Thyroid gland (tissue), 4 donors: ENCODE data around the gene MRPS24. TPM values are rescaled to one million over a fixed set of nuclear protein-coding genes. Genes with fewer than 3 reads are reported as not detected.

Experiments used
- DNase-seq, 2 donors: peaks; one replicate each; pipeline ENCODE4 v3.0.0-alpha.2; 2019
- H3K27ac ChIP-seq, 3 donors: fragments of 200-600 bp; sonication (generic); 1 replicate in 2 of 3; 2 replicates in 1 of 3; pipeline ENCODE4 v1.5.1; 2016 to 2019; ENCODE audit warnings: mild to moderate bottlenecking in 1 of 3, moderate library complexity in 1 of 3
- H3K27me3 ChIP-seq: fragments of 200-600 bp; sonication (generic); one replicate; pipeline ENCODE4 v1.5.1; 2019
- H3K36me3 ChIP-seq, 2 donors: fragments of 200-600 bp; sonication (generic); one replicate each; pipeline ENCODE4 v1.5.1; 2016 to 2019
- H3K4me1 ChIP-seq, 2 donors: fragments of 200-600 bp; sonication (generic); one replicate each; pipeline ENCODE4 v1.5.1; 2017 to 2019
- H3K4me3 ChIP-seq, 3 donors: fragments of 200-600 bp; sonication (generic); replicated peaks in 1 of 3; 1 replicate in 2 of 3; 2 replicates in 1 of 3; pipeline ENCODE4 v1.5.1; 2016; ENCODE audit warnings: mild to moderate bottlenecking in 1 of 3
- H3K9me3 ChIP-seq: fragments of 200-600 bp; sonication (generic); one replicate; pipeline ENCODE4 v1.5.1; 2017
- POLR2A ChIP-seq, 2 donors: fragments of 450-650 bp; IDR thresholded peaks; one replicate each; pipeline ENCODE4 v1.6.1; 2017; ENCODE audit warnings: antibody characterized with exemption in 2 of 2, mild to moderate bottlenecking in 2 of 2, moderate library complexity in 1 of 2
- whole genome bisulfite sequencing, 2 donors: methylation state at CpG; one replicate each; pipeline ENCODE4 v1.1.5; 2017; 5-methylcytosine and 5-hydroxymethylcytosine counted together
- intact Hi-C: fragments of 100-400 bp; cut with DNase I; formaldehyde crosslinking; loops from one replicate; pipeline ENCODE4 v1.15.1; 2023
- total RNA-seq, 4 donors: library from RNA; depleted of rRNA; stranded (reverse); fragments of >200 nt; gene quantifications; one replicate each; pipeline ENCODE4 v1.2.3, GENCODE V29; 2016
- TF ChIP-seq, protein P1 (sequence below), 6 experiments: fragments of 200-600 bp in 3 of 6; fragments of 450-650 bp in 3 of 6; sonication (generic) in 3 of 6; IDR thresholded peaks; one replicate each; pipeline ENCODE4 v1.5.1; 2016 to 2019; ENCODE audit warnings: antibody characterized with exemption in 6 of 6, mild to moderate bottlenecking in 2 of 6, inconsistent platforms in 1 of 6, moderate library complexity in 1 of 6

The MRPS24 gene
- total RNA-seq, 4 donors from 2014 or later, result 52.2 to 110 (median 88.7) TPM

DNA sequence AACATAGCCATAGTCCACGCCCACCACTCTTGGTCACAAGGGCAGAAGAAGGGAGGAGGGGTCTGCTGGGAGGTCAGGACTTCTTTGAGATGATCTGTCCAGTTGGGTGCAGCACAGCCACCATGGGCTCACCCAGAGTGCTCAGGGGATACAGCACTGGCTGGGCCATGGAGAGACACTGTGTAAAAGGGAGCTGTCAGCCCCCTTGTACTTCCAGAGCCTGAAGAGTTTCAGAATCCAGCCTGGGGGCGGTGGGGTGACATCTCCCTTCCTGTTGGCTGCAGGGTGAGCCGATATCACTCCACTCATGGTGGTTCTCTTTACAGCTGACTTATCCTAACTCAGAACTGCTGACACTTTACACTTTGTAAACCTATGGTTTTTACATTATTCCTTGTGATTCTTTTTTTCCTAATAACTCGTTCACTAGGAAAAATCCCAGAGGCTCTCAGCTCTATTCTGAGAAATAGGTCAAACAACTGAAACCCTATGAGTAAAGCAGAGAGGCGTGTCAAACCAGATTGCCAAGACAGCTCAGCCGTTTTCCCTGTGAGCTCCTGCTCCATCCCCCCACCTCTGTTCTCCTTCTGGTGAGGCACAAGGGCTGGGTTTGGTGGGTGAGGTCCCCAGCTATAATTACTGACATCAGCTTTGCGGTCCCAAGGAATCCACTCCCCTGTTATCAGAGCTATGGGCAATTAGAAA lies 3.2 kb upstream of the MRPS24 start:
- peak in 1 of 2 donors; percentile 18 for DNase-seq
- Histone ChIP-seq H3K4me1 (peaks cover 6 to 21% of the 10 kb centered on the region in 2 donors), H3K27me3 (no peaks in the 10 kb centered on the region), H3K4me3 (no peak overlapping the region), H3K9me3 (no peaks in the 10 kb centered on the region), H3K36me3 (peaks cover 17 to 24% of the 10 kb centered on the region in 2 donors), H3K27ac (peak overlapping the region in 2 of 3 donors; percentile 14 to 40)
- intact Hi-C loops, result no loop called here
- WGBS, 2 donors, result 47 to 49% methylated on average over 6 to 7 of the region's 7 CpGs
- TF ChIP-seq POLR2A (IDR thresholded peaks at IDR 0.05), result no peak
- TF ChIP-seq, protein P1, sequence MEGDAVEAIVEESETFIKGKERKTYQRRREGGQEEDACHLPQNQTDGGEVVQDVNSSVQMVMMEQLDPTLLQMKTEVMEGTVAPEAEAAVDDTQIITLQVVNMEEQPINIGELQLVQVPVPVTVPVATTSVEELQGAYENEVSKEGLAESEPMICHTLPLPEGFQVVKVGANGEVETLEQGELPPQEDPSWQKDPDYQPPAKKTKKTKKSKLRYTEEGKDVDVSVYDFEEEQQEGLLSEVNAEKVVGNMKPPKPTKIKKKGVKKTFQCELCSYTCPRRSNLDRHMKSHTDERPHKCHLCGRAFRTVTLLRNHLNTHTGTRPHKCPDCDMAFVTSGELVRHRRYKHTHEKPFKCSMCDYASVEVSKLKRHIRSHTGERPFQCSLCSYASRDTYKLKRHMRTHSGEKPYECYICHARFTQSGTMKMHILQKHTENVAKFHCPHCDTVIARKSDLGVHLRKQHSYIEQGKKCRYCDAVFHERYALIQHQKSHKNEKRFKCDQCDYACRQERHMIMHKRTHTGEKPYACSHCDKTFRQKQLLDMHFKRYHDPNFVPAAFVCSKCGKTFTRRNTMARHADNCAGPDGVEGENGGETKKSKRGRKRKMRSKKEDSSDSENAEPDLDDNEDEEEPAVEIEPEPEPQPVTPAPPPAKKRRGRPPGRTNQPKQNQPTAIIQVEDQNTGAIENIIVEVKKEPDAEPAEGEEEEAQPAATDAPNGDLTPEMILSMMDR (IDR thresholded peaks at IDR 0.05), result no peak

DNA sequence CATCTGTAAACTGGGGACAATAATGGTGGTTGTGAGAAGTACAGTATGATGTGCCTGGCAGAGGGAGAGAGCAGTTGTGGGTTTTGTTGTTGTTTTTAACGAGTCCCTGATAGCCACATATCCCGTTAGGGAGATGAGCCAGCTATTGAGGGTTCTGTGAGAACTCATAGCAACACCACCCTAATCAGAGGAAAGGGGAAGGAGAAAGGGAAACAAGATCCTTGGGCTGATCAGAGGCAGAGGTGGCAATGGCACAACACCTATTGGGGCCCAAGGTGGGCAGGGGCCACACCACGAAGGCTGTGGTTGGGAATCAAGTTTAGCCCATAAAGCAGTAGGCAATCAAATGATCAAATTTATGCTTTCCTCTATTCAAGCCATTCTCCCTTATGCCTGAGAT lies 1.7 kb upstream of the MRPS24 start:
- no peak overlapping the region for H3K27ac ChIP-seq
- 84 to 90% methylated on average over 3 of the region's 3 CpGs for WGBS, 2 donors
- peaks cover 6 to 21% of the 10 kb centered on the region in 2 donors for H3K4me1 ChIP-seq
- no peak for TF ChIP-seq POLR2A (IDR thresholded peaks at IDR 0.05)
- TF ChIP-seq, protein P1 (IDR thresholded peaks at IDR 0.05), result no peak
- no peak overlapping the region for H3K4me3 ChIP-seq
- no peak for DNase-seq
- H3K27me3 ChIP-seq, result no peaks in the 10 kb centered on the region
- H3K36me3 ChIP-seq, result peaks cover 12 to 22% of the 10 kb centered on the region in 2 donors
- intact Hi-C loops, result no loop called here
- no peaks in the 10 kb centered on the region for H3K9me3 ChIP-seq

DNA sequence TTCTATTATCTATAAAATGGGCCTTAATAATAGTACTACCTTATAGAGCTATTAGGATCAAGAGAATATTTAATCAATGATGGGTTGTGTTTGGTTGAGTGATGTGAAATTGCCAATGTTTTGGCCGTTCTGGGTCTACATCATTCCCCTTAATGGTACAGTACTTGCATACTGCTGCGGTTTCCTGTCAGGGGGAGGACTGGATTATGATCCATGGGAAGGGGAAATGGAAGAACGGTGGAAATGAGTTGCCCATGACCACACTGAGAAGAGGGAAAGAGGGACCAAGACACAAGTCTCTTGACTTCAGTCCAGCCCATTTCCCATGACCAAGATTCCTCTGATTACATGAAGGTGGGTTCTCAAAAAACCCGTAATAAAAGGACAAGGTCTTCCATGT lies 999 bp upstream of the MRPS24 start:
- peak overlapping the region in 2 of 3 donors; percentile 59 to 85 for H3K27ac ChIP-seq
- no peak overlapping the region for H3K4me3 ChIP-seq
- no peaks in the 10 kb centered on the region for H3K27me3 ChIP-seq
- H3K9me3 ChIP-seq, result no peaks in the 10 kb centered on the region
- intact Hi-C loops, result no loop called here
- 84 to 90% methylated on average over 4 of the region's 4 CpGs for WGBS, 2 donors
- DNase-seq, result no peak
- TF ChIP-seq, protein P1 (IDR thresholded peaks at IDR 0.05), result no peak
- no peak for TF ChIP-seq POLR2A (IDR thresholded peaks at IDR 0.05)
- peaks cover 11 to 15% of the 10 kb centered on the region in 2 donors for H3K36me3 ChIP-seq
- H3K4me1 ChIP-seq, result peaks cover 6 to 21% of the 10 kb centered on the region in 2 donors

DNA sequence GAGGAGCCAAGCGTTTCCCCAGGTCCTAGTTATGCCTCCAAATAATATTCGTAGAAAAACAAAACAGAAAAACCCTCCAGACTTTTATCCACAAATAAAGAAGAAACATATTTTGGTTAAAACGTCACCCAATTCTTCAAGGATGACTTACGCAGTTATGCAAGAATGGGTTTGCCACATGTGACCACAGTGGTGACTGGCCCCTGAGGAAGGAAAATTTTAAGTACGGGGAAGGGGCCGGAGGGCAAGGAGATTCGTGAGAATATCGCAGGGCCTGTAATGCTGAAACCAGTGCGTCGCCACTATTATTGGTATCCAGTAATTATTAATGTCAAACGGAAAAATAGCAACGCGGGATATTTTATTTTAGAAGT lies 537 bp upstream of the MRPS24 start:
- DNase-seq, result peak in 1 of 2 donors; percentile 16
- intact Hi-C loops, result no loop called here
- Histone ChIP-seq H3K27ac (peak overlapping the region; percentile 32 to 85 (median 59)), H3K27me3 (no peaks in the 10 kb centered on the region), H3K4me1 (peaks cover 6 to 21% of the 10 kb centered on the region in 2 donors), H3K4me3 (peak overlapping the region; percentile 28 to 72 (median 38)), H3K36me3 (peaks cover 11% of the 10 kb centered on the region in 2 donors), H3K9me3 (no peaks in the 10 kb centered on the region)
- TF ChIP-seq, protein P1 (IDR thresholded peaks at IDR 0.05), result no peak
- TF ChIP-seq POLR2A (IDR thresholded peaks at IDR 0.05), result no peak
- 36 to 38% methylated on average over 13 of the region's 13 CpGs for WGBS, 2 donors

DNA sequence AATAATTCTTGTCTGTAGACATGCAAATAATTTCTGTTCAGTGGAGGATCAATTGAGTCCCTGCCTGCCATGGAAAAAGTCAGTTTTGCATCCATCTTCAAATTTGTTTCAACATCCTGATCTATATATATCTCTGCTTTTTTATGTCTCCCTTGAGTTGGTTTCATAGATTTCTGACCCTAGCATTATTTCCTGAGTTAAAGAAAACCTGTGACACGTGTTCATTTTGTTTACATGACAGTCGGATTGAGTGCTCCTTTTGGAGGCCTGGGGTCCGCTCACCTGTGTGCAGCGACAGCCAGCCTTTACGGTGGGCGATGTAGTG lies 674 bp downstream of the MRPS24 start:
- 0 to 2% methylated on average over 6 of the region's 6 CpGs for WGBS, 2 donors
- Histone ChIP-seq H3K27ac (peak overlapping the region in 2 of 3 donors; percentile 59 to 85), H3K9me3 (no peaks in the 10 kb centered on the region), H3K27me3 (no peaks in the 10 kb centered on the region), H3K36me3 (peaks cover 11% of the 10 kb centered on the region in 2 donors), H3K4me1 (peaks cover 6 to 21% of the 10 kb centered on the region in 2 donors), H3K4me3 (peak overlapping the region; percentile 28 to 72 (median 46))
- DNase-seq, result no peak
- TF ChIP-seq, protein P1 (IDR thresholded peaks at IDR 0.05), result no peak
- no peak for TF ChIP-seq POLR2A (IDR thresholded peaks at IDR 0.05)
- intact Hi-C loops, result no loop called here
